ENCODE data around the gene TPTE2.
A peak's percentile ranks its signal among the peaks of the same experiment; 100 is the strongest.
"Not testable (repeated sequence)": the region's sequence is repeated elsewhere in the genome, so short reads cannot be mapped to it uniquely, and the experiment has no call there.

Gene TPTE2

GRCh38 chr13:19561127-19561582 lies at the start of gene TPTE2:
TSS of gene TPTE2 (minus strand) at chr13:19561532. CDS start at chr13:19503234, 58,298 bp downstream.
- DNase-seq: not testable (repeated sequence)

GRCh38 chr13:19607523-19608078 lies 46.3 kb upstream of the TPTE2 start:
- DNase-seq: no peak

DNA sequence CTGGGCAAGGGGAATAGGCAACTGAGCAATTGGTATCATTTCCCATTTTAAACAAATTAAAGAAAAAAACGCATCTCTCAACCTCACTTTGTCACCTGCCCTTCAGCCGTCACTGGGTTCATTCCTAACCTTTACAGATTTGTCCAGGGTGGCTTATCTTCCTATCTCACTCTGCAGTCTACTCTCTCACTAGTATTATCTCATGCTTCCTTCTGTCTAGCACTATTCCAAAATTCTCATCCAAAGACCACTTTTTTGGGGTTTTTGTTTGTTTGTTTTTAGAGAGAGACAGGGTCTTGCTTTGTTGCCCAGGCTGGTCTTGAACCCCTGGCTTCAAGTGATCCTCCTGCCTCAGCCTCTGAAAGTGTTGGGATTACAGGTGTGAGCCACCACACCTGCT lies 45.4 kb upstream of the TPTE2 start:
- DNase-seq: no peak

DNA sequence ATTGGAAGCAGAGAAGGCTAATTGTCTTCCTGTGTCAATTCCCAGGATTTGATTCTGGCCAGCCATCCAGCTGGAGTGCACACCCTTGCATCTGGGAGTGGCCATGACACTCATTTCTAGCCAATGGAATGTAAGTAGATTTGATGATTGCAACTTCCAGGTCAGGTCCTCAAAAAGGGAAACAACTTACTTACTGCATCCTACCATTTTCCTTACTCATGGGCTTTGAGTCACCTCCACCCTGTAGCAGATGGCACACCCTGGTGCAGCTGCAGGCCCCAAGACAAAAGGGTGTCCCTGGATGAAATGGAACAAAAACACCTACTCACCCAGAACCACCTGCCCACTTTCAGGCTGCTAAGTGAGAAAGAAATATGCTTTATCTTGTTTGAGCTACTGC lies 44.8 kb upstream of the TPTE2 start:
- no peak for DNase-seq

DNA sequence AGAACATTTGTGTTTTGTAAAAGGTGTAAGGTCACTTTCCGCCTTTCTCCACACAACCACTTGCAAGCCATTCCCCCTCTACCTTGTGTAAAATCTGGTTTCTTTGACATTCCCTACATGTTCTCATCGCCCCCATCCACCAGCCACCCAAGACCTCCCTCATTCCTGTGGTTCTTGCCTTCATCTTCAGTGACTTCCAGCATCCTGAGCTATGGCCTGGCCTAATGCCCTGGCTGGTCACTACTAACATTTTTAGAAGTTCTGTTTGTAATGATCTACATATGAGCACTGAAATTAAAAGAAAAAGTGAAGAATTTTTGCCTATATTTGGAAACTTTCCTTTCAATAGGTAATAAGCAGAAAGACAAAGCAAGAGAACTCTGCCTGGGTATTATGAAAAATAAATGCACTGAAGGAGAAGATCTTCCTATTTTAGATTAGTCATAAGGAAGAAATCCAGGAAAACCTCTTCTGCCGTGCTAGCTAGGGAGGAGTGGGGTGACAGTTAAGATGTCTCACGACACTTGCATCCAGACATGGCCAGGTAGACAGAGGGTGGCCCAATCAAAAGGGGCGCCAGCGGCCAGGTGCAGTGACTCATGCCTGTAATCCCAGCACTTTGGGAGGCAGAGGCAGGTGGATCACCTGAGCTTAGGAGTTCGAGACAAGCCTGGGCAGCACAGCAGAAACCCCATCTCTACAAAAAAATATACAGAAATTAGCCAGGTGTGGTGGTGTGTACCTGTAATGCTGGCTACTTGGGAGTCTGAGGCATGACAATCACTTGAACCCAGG lies 44.0 kb upstream of the TPTE2 start:
- no peak for DNase-seq

DNA sequence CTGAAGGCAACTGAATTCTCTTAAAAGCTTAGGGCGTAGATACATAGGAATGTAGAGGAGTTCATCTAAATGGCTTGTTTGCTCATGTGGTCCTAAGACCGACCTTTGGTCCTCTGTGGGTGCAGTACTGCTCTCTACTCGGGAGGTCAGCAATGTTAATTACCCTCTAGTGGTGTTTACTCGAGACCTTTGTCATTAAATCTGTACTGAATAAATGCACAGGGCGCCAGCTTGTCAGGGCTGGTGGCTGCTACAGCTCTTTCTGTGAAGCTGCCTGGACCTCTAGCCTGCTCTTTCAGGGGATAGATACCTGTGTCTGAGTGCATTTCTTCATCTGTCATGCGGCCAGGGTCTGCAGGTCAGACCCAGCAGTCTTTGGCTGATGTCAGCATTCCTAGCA lies 43.0 kb upstream of the TPTE2 start:
- DNase-seq: no peak

GRCh38 chr13:19601749-19602725 lies 40.7 kb upstream of the TPTE2 start:
- peak; percentile 78 for DNase-seq

DNA sequence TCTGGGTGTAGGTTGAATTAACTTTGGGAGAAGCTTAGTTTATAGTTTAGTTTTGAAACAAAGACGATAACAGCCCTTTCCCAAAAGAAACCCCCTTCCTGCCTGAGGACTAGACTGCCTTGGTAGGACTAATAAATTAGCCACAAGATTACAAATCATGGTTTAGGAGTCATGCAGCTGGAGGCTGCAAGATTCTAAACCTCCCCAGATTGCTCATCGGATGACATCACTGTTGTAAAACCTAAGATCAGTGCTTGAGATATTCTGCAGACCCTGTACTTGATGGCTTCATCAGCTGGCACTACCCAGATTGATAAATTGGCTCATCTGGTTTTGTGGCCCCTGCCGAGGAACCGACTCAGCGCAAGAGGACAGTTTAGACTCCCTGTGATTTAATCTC lies 36.2 kb upstream of the TPTE2 start:
- no peak for DNase-seq

- DNase-seq: no peak
These were observed 35.6 kb upstream of the TPTE2 start for GRCh38 chr13:19596960-19597361.

DNA sequence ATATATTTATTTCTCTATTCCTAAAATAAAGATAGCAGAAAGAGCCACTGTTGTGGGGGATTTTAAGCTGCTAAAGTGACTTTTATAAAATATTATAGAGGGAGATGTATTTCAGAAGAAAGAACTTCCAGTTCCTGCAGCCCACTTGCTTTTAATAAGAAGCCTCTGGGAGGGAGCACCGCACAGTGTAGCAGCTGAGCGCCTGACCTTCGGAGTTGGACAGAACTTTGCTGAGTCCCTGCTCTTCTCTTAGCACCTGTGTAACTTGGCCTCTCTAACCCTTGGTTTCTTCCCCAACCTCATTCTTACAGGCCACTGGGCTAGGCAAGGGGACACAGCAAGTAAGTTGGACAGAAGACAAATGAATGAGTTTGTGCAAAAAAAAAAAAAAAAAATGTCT lies 34.8 kb upstream of the TPTE2 start:
- DNase-seq: no peak

DNA sequence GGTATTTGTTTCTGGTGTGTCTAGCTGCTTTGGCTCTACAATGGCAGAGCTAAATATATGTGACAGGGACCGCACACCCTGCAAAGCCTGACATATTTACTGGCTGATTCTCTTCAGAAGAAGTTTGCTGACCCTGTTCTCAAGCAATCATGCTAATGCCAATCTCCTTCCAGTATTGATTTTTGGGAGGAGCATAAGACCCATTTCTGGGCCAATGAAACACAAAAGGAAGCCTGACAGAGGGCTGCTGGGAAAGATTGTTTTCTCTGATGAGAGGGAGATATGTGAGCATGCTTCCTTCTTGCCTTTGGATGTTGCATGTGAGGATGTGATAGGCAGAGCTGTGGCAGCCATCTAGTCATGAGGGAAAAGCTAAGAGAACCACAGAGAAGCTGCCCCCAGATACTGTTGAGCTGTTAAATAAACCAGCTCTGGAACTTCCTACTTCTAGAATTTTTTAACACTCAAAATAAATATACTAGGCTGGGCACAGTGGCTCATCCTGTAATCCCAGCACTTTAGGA lies 31.4 kb upstream of the TPTE2 start:
- peak; percentile 11 for DNase-seq

GRCh38 chr13:19591864-19592263 lies 30.5 kb upstream of the TPTE2 start:
- no peak for DNase-seq

GRCh38 chr13:19590423-19590822 lies 29.1 kb upstream of the TPTE2 start:
- DNase-seq: no peak

DNA sequence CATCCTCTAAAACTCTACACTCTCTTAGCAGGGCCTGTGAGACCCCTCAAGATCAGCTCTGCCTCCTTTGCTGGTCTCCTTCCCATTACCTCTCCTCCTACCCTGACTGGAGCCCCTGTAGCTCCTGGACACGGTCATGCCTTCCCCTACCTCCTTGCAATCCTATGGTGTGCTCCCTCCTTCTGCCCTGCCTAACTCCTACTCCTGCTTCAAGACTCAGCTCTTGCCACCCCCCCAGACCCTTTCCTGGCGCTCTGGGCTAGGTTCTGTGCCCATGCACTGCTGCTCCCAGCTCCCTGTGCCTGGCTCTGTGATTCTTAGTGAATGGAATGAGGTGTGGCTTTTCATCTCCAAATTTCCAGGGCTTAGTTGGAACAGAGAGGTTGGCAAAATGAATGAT lies 28.0 kb upstream of the TPTE2 start:
- no peak for DNase-seq

GRCh38 chr13:19587635-19588300 lies 26.4 kb upstream of the TPTE2 start:
- peak; percentile 31 for DNase-seq

DNA sequence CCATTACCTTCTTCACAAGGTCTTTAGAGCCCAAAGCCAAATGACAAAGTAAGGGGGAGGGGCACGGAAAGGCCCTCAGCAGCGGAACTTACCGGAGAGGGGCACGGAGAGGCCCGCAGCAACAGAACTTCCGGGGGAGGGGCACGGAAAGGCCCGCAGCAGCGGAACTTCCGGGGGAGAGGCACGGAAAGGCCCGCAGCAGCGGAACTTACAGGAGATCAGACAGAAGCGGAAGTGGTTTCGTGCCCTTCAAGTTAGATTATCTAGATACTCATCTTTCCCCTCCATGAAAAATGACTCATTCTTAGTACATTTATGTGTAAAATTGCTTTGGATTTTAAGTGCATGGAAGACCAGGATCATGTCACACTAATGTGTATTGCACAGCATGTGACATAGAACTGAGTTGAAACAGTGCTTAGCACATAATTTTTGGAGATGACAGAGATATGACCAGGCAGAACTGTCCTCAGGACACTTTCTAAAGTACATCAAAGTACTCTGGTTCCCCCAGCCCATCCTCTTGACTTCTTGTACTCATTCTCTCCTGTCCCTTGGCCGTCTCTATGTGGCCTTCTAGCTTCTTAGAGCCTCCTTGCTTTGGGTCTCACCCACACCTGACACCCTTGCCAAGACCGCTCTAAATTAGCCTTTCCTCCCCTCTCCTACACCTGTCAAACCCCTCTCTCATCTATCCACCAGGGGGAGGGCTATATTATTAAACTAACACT lies 25.7 kb upstream of the TPTE2 start:
- DNase-seq: no peak

- DNase-seq: no peak
These were observed 20.3 kb upstream of the TPTE2 start for GRCh38 chr13:19581675-19582074.

GRCh38 chr13:19575230-19575629 lies 13.9 kb upstream of the TPTE2 start:
- DNase-seq: no peak

GRCh38 chr13:19573120-19573716 lies 11.9 kb upstream of the TPTE2 start:
- no peak for DNase-seq

GRCh38 chr13:19572280-19572679 lies 10.9 kb upstream of the TPTE2 start:
- no peak for DNase-seq

GRCh38 chr13:19567820-19568534 lies 6.6 kb upstream of the TPTE2 start:
- no peak for DNase-seq
